Fibroblast of lung (primary cell): ENCODE measurements around the gene TRIM67.

ENCODE experiments used
- CTCF ChIP-seq, 2 donors: IDR thresholded peaks in 1 of 2; conservative IDR thresholded peaks in 1 of 2; 1 replicate in 1 of 2; 2 replicates in 1 of 2; pipeline ENCODE4 v1.5.1; 2011 to 2012; ENCODE audit warnings: low read length in 2 of 2, control low read depth in 1 of 2, inconsistent platforms in 1 of 2, low read depth in 1 of 2, mild to moderate bottlenecking in 1 of 2
- EZH2 ChIP-seq: IDR thresholded peaks from 2 replicates; pipeline ENCODE4 v1.5.1; 2012; ENCODE audit warnings: low read length, control low read depth, mild to moderate bottlenecking; ENCODE audit errors: missing control alignments

- no peak for TF ChIP-seq CTCF (conservative IDR thresholded peaks at IDR 0.05 in 1 of 2, IDR thresholded peaks at IDR 0.05 in 1 of 2; ENCODE audit: low read depth in 1 of 2, low read length in 2 of 2)
- TF ChIP-seq EZH2 = no peak
These were observed 45.6 kb downstream of the TRIM67 start for GRCh38 chr1:231207437-231207836.
